Motor neuron (in vitro differentiated cells): ENCODE data around the gene STOM. TPM values are rescaled to one million over a fixed set of nuclear protein-coding genes. Genes with fewer than 3 reads are reported as not detected.

Experiments used
- ATAC-seq, 8 experiments: fragments of 200-7000 bp; cut with Tn5 transposase; replicated peaks in 6 of 8; 2 replicates each; pipeline ENCODE4 v1.8.0; 2021; ENCODE audit warnings: mild to moderate bottlenecking in 8 of 8, moderate library complexity in 8 of 8
- H3K27ac ChIP-seq, 2 donors: fragments of 250-450 bp; sonication (Bioruptor Pico); 2 replicates each; pipeline ENCODE4 v1.9.0; 2021; ENCODE audit warnings: antibody characterized with exemption in 2 of 2, mild to moderate bottlenecking in 2 of 2, moderate library complexity in 1 of 2
- H3K4me1 ChIP-seq, 2 donors: fragments of 250-450 bp; sonication (Bioruptor Pico); replicated peaks in 1 of 2; 2 replicates each; pipeline ENCODE4 v1.6.1; 2021; ENCODE audit warnings: antibody characterized with exemption in 2 of 2, mild to moderate bottlenecking in 2 of 2, moderate library complexity in 1 of 2
- H3K4me3 ChIP-seq, 5 donors: fragments of 250-450 bp; sonication (Bioruptor Pico); 2 replicates each; pipeline ENCODE4 v1.9.0; 2021; ENCODE audit warnings: antibody characterized with exemption in 5 of 5, mild to moderate bottlenecking in 5 of 5, moderate library complexity in 4 of 5
- WGBS, 10 experiments: fragments of 450-650 bp; shearing (Covaris generic); methylation state at CpG; one replicate each; pipeline ENCODE4 v1.0.0; 2022; 5-methylcytosine and 5-hydroxymethylcytosine counted together
- in situ Hi-C, 9 experiments: fragments of 400-800 bp; cut with MboI; loops; one replicate each; pipeline ENCODE4 v1.15.0; 2021; ENCODE audit warnings: low sequenced_read_pairs in 9 of 9, low pct_unique_long_range_greater_than_20kb in 2 of 9; ENCODE audit not compliant: unreplicated experiment in 9 of 9
- total RNA-seq, 8 experiments: library from RNA; unstranded; fragments of 300-600 nt; gene quantifications; 2 replicates each; pipeline versions ENCODE4 v1.2.3 to v1.2.4, GENCODE V29; 2022

STOM gene
- total RNA-seq, 8 experiments from 2014 or later = 2.7 to 350 (median 23.0) TPM

DNA sequence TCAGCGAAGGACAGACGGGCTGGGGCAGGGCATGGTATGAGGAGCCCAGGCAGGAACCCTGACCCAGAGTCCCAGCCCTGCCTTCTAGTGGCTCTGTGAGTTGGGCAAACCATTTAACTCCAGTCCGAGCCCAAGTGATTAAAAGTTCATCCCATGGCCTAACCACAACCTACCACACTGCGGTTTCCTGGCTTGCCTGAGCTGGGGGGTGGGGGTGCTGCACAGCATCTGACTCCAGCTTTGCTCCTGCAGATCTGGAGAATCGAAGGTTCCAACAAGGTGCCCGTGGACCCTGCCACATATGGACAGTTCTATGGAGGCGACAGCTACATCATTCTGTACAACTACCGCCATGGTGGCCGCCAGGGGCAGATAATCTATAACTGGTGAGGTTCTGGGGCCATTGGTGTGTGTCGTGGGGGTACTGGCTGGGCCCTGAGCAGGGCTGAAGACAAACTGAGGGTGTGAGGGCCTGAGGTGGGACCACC is 49.0 kb downstream of the STOM start:
- no peak overlapping the region for H3K27ac ChIP-seq
- WGBS, 10 experiments = 71 to 100% (median 96%) methylated on average over 1 to 8 of the region's 10 CpGs; no CpG with 5 or more reads in 2 of the 10 experiments
- in situ Hi-C loops = loop anchor here in 2 of 9 experiments (25.0 kb wide), 2 partner anchors 91 to 109 kb away; partner anchors contain the start of gene RAB14 (in 1 of the 2)
- H3K4me1 ChIP-seq = no peaks in the 10 kb centered on the region
- no peak overlapping the region for H3K4me3 ChIP-seq
- no peak for ATAC-seq

DNA sequence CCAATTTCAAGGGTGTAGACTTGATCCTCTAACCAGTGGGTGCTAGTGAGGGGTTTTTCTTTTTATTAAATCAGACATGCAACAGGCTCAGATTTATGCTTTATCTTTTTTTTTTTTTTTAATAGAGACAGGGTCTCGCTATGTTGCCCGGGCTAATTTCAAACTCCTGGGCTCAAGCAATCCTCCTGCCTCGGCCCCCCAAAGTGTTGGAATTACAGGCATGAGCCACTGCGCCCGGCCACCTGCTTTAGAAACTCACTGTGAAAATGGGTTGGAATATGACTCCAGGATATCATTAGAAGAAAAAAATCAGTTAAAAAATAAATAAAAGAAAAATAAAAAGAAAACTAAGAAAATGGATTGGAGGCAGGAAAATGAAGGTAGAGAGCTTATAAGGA is 50.7 kb downstream of the STOM start:
- no peak overlapping the region for H3K4me3 ChIP-seq
- in situ Hi-C loops = loop anchor here in 3 of 9 experiments (10.0 to 25.0 kb wide), 3 partner anchors 75 to 107 kb away; partner anchors contain the start of gene RAB14 (in 1 of the 3)
- no peak overlapping the region for H3K27ac ChIP-seq
- H3K4me1 ChIP-seq = no peaks in the 10 kb centered on the region
- ATAC-seq = no peak
- WGBS, 10 experiments = 70 to 100% (median 98%) methylated on average over 1 to 5 of the region's 5 CpGs

- peak in 1 of 8 experiments; percentile 2 for ATAC-seq
- no peaks in the 10 kb centered on the region for H3K4me1 ChIP-seq
- H3K27ac ChIP-seq = no peak overlapping the region
- in situ Hi-C loops = loop anchor here in 3 of 9 experiments (10.0 to 25.0 kb wide), 3 partner anchors 76 to 107 kb away; partner anchors contain the start of gene RAB14 (in 1 of the 3)
- 83 to 100% (median 100%) methylated on average over 1 to 7 of the region's 19 CpGs; no CpG with 5 or more reads in 5 of the 10 experiments for WGBS, 10 experiments
- no peak overlapping the region for H3K4me3 ChIP-seq
Measured at GRCh38 chr9:121318631-121319382, 51.2 kb downstream of the STOM start.

- Histone ChIP-seq H3K4me3 (no peak overlapping the region), H3K4me1 (no peaks in the 10 kb centered on the region), H3K27ac (no peak overlapping the region)
- in situ Hi-C loops = loop anchor here in 3 of 9 experiments (10.0 to 25.0 kb wide), 3 partner anchors 77 to 106 kb away; partner anchors contain the start of gene RAB14 (in 1 of the 3)
- WGBS, 10 experiments = 60 to 100% (median 92%) methylated on average over 1 to 3 of the region's 6 CpGs; no CpG with 5 or more reads in 6 of the 10 experiments
- no peak for ATAC-seq
Measured at GRCh38 chr9:121317737-121318630, 52.1 kb downstream of the STOM start.

GRCh38 chr9:121316852-121317373 is 53.1 kb downstream of the STOM start:
- Histone ChIP-seq H3K27ac (no peak overlapping the region), H3K4me3 (no peak overlapping the region), H3K4me1 (no peaks in the 10 kb centered on the region)
- in situ Hi-C loops = loop anchor here in 3 of 9 experiments (10.0 to 25.0 kb wide), 3 partner anchors 78 to 105 kb away; partner anchors contain the start of gene RAB14 (in 1 of the 3)
- 80 to 100% (median 97%) methylated on average over 1 to 4 of the region's 11 CpGs; no CpG with 5 or more reads in 4 of the 10 experiments for WGBS, 10 experiments
- no peak for ATAC-seq

DNA sequence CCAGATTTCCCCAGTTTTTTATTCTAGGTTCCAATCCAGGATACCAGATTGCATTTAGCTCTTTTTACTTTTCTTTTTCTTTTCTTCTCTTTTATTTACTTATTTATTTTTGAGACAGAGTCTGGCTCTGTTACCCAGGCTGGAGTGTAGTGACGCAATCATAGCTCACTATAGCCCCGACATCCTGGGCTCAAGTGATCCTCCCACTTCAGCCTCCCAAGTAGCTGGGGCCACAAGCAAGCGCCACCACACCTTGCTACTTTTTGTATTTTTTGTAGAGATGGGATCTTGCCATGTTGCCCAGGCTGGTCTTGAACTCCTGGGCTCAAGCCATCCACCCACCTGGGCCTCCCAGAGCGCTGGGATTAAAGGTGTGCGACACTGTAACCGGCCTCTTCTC is 53.7 kb downstream of the STOM start:
- Histone ChIP-seq H3K27ac (no peak overlapping the region), H3K4me3 (no peak overlapping the region), H3K4me1 (no peaks in the 10 kb centered on the region)
- ATAC-seq = no peak
- in situ Hi-C loops = loop anchor here in 3 of 9 experiments (10.0 to 25.0 kb wide), 3 partner anchors 78 to 104 kb away; partner anchors contain the start of gene RAB14 (in 1 of the 3)
- WGBS, 10 experiments = 77 to 100% (median 93%) methylated on average over 1 to 6 of the region's 6 CpGs; no CpG with 5 or more reads in 1 of the 10 experiments

DNA sequence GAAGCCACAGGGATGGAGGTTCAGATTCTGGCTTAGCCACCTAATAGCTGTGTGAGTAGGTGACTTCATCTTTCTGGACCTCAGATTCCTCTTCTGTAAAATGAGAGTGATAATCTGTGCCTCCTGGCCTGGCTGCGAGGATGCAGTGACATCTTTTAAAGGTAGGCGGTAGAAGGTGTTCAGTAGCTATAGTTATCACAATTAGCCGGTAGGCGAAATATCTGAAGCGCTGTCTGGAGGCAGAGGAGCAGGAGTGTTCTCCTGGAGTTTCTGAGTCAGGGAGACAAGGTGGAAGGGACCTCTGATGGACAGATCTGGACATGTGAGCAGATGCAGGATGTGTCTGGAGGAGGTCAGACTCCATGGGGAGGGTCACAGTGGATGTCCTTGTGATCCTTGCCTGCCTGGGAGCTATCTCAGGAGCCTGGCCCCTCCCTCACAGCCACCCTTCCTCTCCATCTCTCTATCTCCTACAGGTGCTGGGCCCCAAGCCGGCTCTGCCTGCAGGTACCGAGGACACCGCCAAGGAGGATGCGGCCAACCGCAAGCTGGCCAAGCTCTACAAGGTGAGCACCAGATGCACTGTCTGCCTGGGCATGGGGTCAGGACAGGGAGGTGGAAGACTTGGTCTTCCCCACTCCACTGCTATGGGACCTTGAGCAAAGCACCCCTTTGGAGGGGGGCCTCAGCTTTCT is 56.4 kb downstream of the STOM start:
- WGBS, 10 experiments = 90 to 100% (median 95%) methylated on average over 1 to 9 of the region's 10 CpGs; no CpG with 5 or more reads in 2 of the 10 experiments
- no peak overlapping the region for H3K27ac ChIP-seq
- H3K4me3 ChIP-seq = no peak overlapping the region
- H3K4me1 ChIP-seq = no peaks in the 10 kb centered on the region
- ATAC-seq = no peak
- in situ Hi-C loops = loop anchor here in 3 of 9 experiments (10.0 to 25.0 kb wide), 3 partner anchors 81 to 101 kb away; partner anchors contain the start of gene RAB14 (in 1 of the 3)

DNA sequence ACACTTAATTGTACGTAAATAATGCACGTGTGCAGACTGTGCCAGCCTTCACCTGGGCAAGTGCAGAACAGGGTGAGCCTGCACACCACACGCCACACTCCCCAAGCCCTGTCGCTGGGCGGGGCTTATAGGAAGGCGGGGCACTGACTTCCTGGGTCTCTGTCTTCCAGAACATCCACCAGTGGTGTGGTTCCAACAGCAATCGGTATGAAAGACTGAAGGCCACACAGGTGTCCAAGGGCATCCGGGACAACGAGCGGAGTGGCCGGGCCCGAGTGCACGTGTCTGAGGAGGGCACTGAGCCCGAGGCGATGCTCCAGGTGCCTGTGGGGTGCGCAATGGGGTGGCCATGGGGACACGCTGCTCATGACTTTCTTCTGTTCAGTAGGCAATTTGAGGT is 57.9 kb downstream of the STOM start:
- WGBS, 10 experiments = 80 to 100% (median 96%) methylated on average over 1 to 14 of the region's 17 CpGs; no CpG with 5 or more reads in 3 of the 10 experiments
- in situ Hi-C loops = loop anchor here in 3 of 9 experiments (10.0 to 25.0 kb wide), 3 partner anchors 83 to 100 kb away; partner anchors contain the start of gene RAB14 (in 1 of the 3)
- Histone ChIP-seq H3K4me3 (no peak overlapping the region), H3K27ac (no peak overlapping the region), H3K4me1 (no peaks in the 10 kb centered on the region)
- ATAC-seq = no peak

- Histone ChIP-seq H3K27ac (no peak overlapping the region), H3K4me3 (no peak overlapping the region), H3K4me1 (peaks cover 0 to 4% of the 10 kb centered on the region in 2 donors)
- 87 to 92% (median 89%) methylated on average over 2 to 6 of the region's 9 CpGs; no CpG with 5 or more reads in 7 of the 10 experiments for WGBS, 10 experiments
- in situ Hi-C loops = loop anchor here in 3 of 9 experiments (10.0 to 25.0 kb wide), 3 partner anchors 84 to 102 kb away; partner anchors contain the start of gene RAB14 (in 1 of the 3)
- ATAC-seq = no peak
Measured at GRCh38 chr9:121310571-121310970, 59.5 kb downstream of the STOM start.

GRCh38 chr9:121309833-121310425 is 60.1 kb downstream of the STOM start:
- no peak overlapping the region for H3K4me3 ChIP-seq
- H3K4me1 ChIP-seq = peaks cover 0 to 7% of the 10 kb centered on the region in 2 donors
- H3K27ac ChIP-seq = no peak overlapping the region
- ATAC-seq = no peak
- in situ Hi-C loops = loop anchor here in 4 of 9 experiments (10.0 to 25.0 kb wide), 4 partner anchors 85 to 102 kb away; partner anchors contain the start of gene RAB14 (in 1 of the 4)
- WGBS, 10 experiments = 71 to 100% (median 88%) methylated on average over 2 to 7 of the region's 7 CpGs

DNA sequence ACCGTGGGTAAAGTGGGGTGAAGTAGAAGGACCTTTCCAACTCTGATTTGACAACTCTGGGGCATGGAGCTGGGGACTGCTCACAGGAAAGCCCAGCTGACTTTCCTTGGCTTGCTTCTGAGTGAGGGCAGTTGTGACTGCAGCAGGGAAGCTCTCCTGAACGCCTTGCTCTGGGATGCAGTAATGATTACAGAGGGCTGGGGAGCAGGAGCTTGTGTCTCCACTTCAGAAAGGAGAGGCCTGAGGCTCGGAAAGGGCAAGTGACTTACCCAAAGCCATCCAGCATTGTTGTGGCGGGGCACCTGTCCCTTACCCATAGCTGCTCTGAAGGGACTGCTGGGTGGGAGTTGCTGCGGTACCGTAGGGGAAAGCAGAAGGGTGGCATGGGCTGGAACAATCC is 60.9 kb downstream of the STOM start:
- H3K4me3 ChIP-seq = no peak overlapping the region
- H3K27ac ChIP-seq = no peak overlapping the region
- in situ Hi-C loops = loop anchor here in 3 of 9 experiments (10.0 to 25.0 kb wide), 3 partner anchors 94 to 103 kb away; partner anchors contain the start of gene RAB14 (in 1 of the 3)
- ATAC-seq = peak in 1 of 8 experiments; percentile 2
- 76 to 100% (median 90%) methylated on average over 1 to 5 of the region's 6 CpGs; no CpG with 5 or more reads in 4 of the 10 experiments for WGBS, 10 experiments
- H3K4me1 ChIP-seq = peaks cover 0 to 7% of the 10 kb centered on the region in 2 donors
